Rectal smooth muscle tissue (tissue), 1 donor: ENCODE data around the gene DNMT3A.
A peak's percentile ranks its signal among the peaks of the same experiment; 100 is the strongest.

Source experiments
- H3K27ac ChIP-seq: one replicate; pipeline ENCODE4 v1.7.0; 2013; ENCODE audit warnings: low read depth, low read length, inconsistent platforms
- H3K27me3 ChIP-seq: one replicate; pipeline ENCODE4 v1.7.0; 2013; ENCODE audit warnings: low read length; ENCODE audit not compliant: control insufficient read depth, insufficient read depth
- H3K36me3 ChIP-seq: one replicate; pipeline ENCODE4 v1.7.0; 2013; ENCODE audit warnings: low read length; ENCODE audit not compliant: control insufficient read depth, insufficient read depth
- H3K4me1 ChIP-seq: one replicate; pipeline ENCODE4 v1.7.0; 2013; ENCODE audit warnings: low read length; ENCODE audit not compliant: control insufficient read depth, insufficient read depth
- H3K4me3 ChIP-seq: one replicate; pipeline ENCODE4 v1.7.0; 2013; ENCODE audit warnings: low read length
- H3K9ac ChIP-seq: one replicate; pipeline ENCODE4 v1.7.0; 2013; ENCODE audit warnings: low read length

DNMT3A gene

DNA sequence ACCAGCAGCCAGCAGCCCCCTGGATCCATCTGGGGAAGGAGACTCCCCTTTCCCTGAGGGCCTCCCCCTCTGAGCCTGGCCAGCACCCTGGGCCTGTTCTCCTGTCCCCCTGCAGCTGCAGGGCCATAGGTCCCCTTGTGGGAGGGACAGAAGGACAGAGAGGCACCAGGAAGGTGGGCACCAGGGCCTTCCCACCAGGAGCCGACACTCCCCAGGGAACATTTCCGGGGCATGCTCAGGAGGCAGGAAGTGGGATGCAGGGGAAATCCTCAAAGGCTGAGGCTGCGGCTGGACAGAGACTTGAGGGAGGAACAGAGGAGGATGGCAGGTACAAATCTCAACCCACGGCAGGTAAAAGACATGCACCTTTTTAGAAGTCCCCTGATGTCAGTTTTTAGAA is 14.4 kb upstream of the DNMT3A start:
- H3K36me3 ChIP-seq, result no peaks in the 10 kb centered on the region
- H3K9ac ChIP-seq, result no peak overlapping the region
- no peak overlapping the region for H3K4me3 ChIP-seq
- no peaks in the 10 kb centered on the region for H3K27me3 ChIP-seq
- H3K4me1 ChIP-seq, result no peaks in the 10 kb centered on the region
- no peak overlapping the region for H3K27ac ChIP-seq

DNA sequence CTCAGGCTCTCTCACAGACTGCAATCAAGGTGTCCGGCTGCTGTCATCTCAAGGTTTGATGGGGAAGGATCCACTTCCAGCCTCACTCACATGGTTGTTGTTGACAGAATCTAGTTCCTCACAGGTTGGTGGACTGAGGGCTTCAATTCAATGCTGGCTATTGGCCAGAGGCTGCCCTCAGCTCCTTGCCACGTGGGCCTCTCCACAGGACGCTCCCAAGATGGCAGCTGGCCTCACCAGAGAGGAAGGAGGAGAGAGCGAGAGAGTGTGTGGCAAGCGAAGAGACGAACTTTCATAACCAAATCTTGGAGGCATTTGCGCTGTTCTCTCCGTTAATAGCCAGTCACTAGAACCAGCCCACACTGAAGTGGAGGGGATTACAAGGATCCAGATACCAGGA is 13.5 kb upstream of the DNMT3A start:
- no peaks in the 10 kb centered on the region for H3K4me1 ChIP-seq
- H3K27me3 ChIP-seq, result no peaks in the 10 kb centered on the region
- no peak overlapping the region for H3K9ac ChIP-seq
- no peaks in the 10 kb centered on the region for H3K36me3 ChIP-seq
- no peak overlapping the region for H3K27ac ChIP-seq
- H3K4me3 ChIP-seq, result no peak overlapping the region

DNA sequence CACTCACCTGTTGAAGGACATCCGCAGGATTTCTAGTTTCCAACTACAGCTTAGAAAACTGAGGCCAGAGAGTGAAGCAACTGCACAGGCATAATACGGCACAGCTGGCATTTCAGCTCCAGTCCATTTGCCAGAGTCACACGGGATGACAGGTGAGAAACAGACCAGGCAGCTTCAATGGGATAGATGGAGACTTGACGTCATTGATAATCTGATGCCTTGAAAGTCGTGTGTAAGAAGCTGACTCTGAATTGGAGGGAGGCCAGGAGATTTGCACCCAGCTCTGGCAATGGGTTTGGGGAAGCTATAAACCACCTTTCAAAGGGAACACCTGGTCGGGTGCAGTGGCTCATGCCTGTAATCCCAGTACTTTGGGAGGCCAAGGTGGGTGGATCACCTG is 12.4 kb upstream of the DNMT3A start:
- Histone ChIP-seq H3K4me3 (no peak overlapping the region), H3K36me3 (no peaks in the 10 kb centered on the region), H3K4me1 (no peaks in the 10 kb centered on the region), H3K27me3 (no peaks in the 10 kb centered on the region), H3K27ac (no peak overlapping the region), H3K9ac (no peak overlapping the region)

DNA sequence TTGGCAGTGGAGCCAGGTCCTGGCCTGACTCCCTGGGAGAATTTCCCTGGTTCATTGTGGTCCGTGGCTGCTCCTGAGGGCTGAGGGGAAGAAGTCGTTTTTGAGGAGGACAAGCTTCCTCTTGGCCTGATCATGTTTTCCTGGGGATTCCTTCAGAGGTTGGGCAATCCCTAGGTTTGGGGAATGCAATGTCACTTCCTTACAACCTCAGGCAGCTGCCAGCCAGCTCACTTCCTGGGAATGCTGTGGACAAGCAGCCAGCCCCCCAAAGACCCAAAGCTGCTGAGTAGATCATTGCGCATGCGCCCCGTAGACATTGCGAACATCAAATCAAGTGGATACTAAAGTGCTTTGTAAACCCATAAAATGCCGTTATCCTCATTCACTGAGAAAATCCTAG is 7.7 kb upstream of the DNMT3A start:
- H3K27ac ChIP-seq, result no peak overlapping the region
- H3K27me3 ChIP-seq, result no peaks in the 10 kb centered on the region
- H3K4me1 ChIP-seq, result peaks cover 12% of the 10 kb centered on the region
- H3K9ac ChIP-seq, result no peak overlapping the region
- H3K36me3 ChIP-seq, result no peaks in the 10 kb centered on the region
- H3K4me3 ChIP-seq, result no peak overlapping the region

- Histone ChIP-seq H3K9ac (no peak overlapping the region), H3K27ac (peak overlapping the region; percentile 60), H3K4me1 (peaks cover 12% of the 10 kb centered on the region), H3K4me3 (no peak overlapping the region), H3K36me3 (no peaks in the 10 kb centered on the region), H3K27me3 (no peaks in the 10 kb centered on the region)
These were observed 6.1 kb upstream of the DNMT3A start for GRCh38 chr2:25347846-25348245.

DNA sequence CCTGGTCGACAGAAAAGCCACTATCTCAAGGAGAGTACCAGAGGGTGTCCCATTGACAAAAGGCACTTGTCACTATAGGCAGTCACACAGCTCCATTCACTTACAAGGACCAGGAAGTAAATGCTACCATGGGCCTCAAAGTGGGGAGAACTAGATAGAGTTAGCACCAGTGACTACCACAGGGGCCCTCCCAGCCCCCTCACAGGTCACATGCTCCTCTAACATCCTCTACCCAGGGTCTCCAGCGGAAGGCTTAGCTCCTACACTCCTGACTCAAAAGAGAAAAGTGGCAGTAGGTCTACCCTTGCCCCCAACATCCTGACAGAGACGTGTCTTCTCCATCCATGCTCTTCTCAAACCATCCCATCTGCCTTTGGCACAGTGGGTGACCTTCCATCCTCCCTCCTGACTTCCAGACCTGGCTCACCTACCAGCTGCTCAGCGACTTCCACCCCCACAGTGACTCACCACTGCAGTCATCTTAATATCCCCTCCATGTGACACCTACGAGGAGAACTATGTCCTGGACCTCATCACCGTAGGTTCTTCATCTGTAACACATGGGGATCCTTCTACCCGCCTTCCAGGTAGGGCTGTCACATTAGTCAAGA is 5.6 kb upstream of the DNMT3A start:
- H3K4me3 ChIP-seq, result no peak overlapping the region
- H3K4me1 ChIP-seq, result peaks cover 15% of the 10 kb centered on the region
- H3K27me3 ChIP-seq, result no peaks in the 10 kb centered on the region
- H3K9ac ChIP-seq, result no peak overlapping the region
- no peaks in the 10 kb centered on the region for H3K36me3 ChIP-seq
- peak overlapping the region; percentile 35 for H3K27ac ChIP-seq

- Histone ChIP-seq H3K27ac (no peak overlapping the region), H3K9ac (no peak overlapping the region), H3K4me3 (no peak overlapping the region), H3K36me3 (no peaks in the 10 kb centered on the region), H3K27me3 (no peaks in the 10 kb centered on the region), H3K4me1 (peaks cover 23% of the 10 kb centered on the region)
These were observed 1.6 kb upstream of the DNMT3A start for GRCh38 chr2:25343187-25343825.

DNA sequence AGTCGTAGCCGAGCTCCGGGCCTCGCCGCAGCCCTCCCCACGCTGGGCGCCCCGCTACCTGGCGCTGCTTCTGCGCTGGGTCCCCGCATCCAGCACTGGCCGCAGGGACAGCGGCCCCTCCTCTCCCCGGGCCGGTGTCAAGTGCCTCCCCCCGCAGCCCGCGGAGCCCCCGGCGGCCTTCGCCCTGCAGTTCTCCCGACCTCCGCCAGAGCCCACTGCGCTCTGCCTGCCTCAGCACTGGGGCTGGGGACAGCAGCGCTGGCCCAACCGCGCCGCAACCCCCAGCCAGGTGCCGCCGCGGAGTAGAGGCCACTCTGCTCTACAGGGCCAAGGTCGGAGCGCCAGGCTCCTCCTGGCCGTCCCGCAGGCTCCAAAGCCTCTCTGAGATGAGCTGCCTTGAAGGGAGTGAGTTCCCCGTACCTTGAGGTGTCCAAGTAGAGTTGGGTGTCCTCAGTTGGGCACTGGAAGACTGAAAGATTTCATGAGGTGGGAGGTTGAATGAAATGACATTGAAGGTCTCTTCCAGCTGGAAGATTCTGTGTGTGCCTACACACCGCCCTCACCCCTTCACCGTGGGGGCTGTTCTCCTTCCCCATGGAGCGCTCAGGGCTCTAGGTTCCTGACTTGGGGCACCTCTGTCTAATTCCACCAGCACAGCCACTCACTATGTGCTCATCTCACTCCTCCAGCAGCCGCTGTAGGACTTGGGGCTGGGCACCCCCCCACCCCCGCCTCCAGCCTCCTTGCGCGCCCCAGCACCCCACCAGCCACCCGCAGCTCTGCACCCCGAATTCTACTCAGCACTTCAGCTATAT is 854 bp upstream of the DNMT3A start:
- Histone ChIP-seq H3K27me3 (no peaks in the 10 kb centered on the region), H3K4me1 (peaks cover 17% of the 10 kb centered on the region), H3K9ac (no peak overlapping the region), H3K4me3 (peak overlapping the region; percentile 74), H3K36me3 (no peaks in the 10 kb centered on the region), H3K27ac (peak overlapping the region; percentile 72)

DNA sequence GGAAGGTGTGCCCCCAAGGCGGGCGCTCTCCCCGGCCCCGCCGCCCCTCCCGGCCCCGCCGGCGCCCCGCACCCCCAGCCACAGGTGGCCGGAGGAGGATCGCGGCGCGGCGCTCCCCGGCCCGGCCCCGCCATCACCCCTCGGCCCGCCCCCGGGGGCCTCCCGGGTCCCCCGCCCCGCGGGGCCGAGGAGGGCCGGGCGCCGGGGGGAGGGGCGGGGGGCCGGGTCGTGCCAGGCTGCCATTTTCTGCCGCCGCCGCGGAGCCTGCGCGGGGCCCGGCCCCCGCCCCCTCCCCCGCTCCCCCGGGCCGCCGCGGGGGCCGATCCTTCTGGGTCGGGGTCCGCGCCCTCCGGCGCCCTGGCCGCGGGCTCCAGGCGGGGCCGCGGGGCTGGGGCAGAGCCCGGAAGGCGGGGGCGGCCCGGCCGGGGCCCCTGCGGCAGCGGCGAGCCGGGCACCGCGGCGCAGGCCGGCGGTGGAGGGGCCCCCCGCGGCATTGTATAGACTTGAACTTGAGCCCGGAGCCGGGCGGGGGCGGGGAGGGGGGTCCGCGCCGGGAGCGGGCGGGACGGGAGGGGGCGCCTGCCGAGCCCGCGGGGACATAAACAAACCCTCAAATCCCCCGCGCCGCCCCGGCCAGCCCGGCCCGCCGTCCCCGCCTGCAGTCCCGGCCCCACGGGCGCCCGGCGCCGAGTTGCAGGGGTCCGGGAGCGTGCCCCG is 556 bp downstream of the DNMT3A start:
- Histone ChIP-seq H3K27me3 (no peaks in the 10 kb centered on the region), H3K27ac (no peak overlapping the region), H3K4me1 (peaks cover 16% of the 10 kb centered on the region), H3K4me3 (peak overlapping the region; percentile 36), H3K36me3 (no peaks in the 10 kb centered on the region), H3K9ac (no peak overlapping the region)

- Histone ChIP-seq H3K36me3 (no peaks in the 10 kb centered on the region), H3K27ac (peak overlapping the region; percentile 84), H3K9ac (no peak overlapping the region)
These were observed 1.4 kb downstream of the DNMT3A start for GRCh38 chr2:25340181-25340921.

DNA sequence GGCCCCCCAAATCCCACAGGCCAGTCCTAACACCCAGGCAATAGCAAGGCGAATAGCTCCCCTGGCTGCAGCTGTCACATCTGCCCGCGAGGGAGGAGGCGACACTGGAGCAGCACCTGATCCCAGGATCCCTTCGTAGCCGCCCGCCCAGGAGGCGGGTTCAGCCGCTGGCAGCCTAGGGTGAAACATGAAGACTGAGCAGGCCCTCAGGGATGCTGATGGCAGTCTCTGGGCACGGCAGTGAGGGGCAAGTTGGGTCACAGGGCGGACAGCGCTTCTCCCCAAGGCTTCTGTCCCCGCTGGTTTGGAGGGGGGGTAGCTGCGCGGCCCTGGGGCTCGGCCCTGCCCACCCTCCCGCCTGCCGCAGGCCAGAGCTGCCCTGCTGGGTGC is 1.9 kb downstream of the DNMT3A start:
- Histone ChIP-seq H3K4me3 (peak overlapping the region; percentile 71), H3K27ac (peak overlapping the region; percentile 84), H3K9ac (no peak overlapping the region), H3K4me1 (peaks cover 16% of the 10 kb centered on the region), H3K27me3 (no peaks in the 10 kb centered on the region), H3K36me3 (no peaks in the 10 kb centered on the region)

More at GRCh38 chr2:25340181-25340921, 1.4 kb downstream of the DNMT3A start:
- Histone ChIP-seq H3K27me3 (no peaks in the 10 kb centered on the region), H3K4me1 (peaks cover 16% of the 10 kb centered on the region), H3K4me3 (peak overlapping the region; percentile 71)
